GM12878 (cell line): Measurements from ENCODE around the gene CIRBP. TPM values are rescaled to one million over a fixed set of nuclear protein-coding genes. Genes with fewer than 3 reads are reported as not detected.
A peak's percentile ranks its signal among the peaks of the same experiment; 100 is the strongest.

Experiments
- ATAC-seq: fragments of 200-7000 bp; cut with Tn5 transposase; 3 replicates; pipeline ENCODE4 v1.9.1; 2020; ENCODE audit warnings: mild to moderate bottlenecking, moderate library complexity
- BruUV-seq: library from RNA; stranded (reverse); fragments of 400-500 nt; replicated peaks from 2 replicates; lab custom pipeline; 2021; lab: Mats Ljungman, UMichigan
- CTCF ChIA-PET: fragments of 300-600 bp; sonication (Branson Sonifier 250); formaldehyde crosslinking; extraction: SDS; loops from one replicate; lab custom pipeline; 2021; ENCODE audit warnings: inconsistent platforms; lab: Yijun Ruan, JAX
- POLR2A ChIA-PET: fragments of 350-600 bp; formaldehyde crosslinking; extraction: SDS; loops from one replicate; lab custom pipeline; 2021; ENCODE audit warnings: inconsistent platforms; lab: Charles Lee
- RAD21 ChIA-PET: fragments of 300-600 bp; sonication (Branson Sonifier 250); formaldehyde crosslinking; loops from one replicate; lab custom pipeline; 2023; ENCODE audit warnings: antibody characterized with exemption; ENCODE audit not compliant: unreplicated experiment; lab: Charles Lee
- SMC1A ChIA-PET: fragments of 300-600 bp; sonication (Branson Sonifier 250); formaldehyde crosslinking; loops from one replicate; lab custom pipeline; 2023; ENCODE audit not compliant: unreplicated experiment, uncharacterized antibody; lab: Charles Lee
- DNase-seq: peaks from one replicate; pipeline ENCODE4 v3.0.0-alpha.2; 2011; ENCODE audit warnings: low read depth, low spot score
- FAIRE-seq: peaks from 3 replicates; lab custom pipeline; 2011; peaks lifted over from hg19 to GRCh38; lab: Jason Lieb, UNC
- H2AFZ ChIP-seq: 2 replicates; pipeline ENCODE4 v1.6.0; 2011; ENCODE audit warnings: low read depth, low read length, control low read depth; ENCODE audit not compliant: control insufficient read depth
- H3K27ac ChIP-seq: 2 replicates; pipeline ENCODE4 v1.5.1; 2011; ENCODE audit warnings: control low read depth; ENCODE audit not compliant: control insufficient read depth, insufficient read depth
- H3K27me3 ChIP-seq, 2 experiments: replicated peaks in 1 of 2; 2 replicates each; pipeline versions ENCODE4 v1.6.0 to v1.6.1; 2011; ENCODE audit warnings: low read length in 1 of 2; ENCODE audit not compliant: control insufficient read depth in 2 of 2, insufficient read depth in 2 of 2
- H3K36me3 ChIP-seq, 2 experiments: 2 replicates each; pipeline ENCODE4 v1.5.1; 2011; ENCODE audit warnings: low read length in 1 of 2; ENCODE audit not compliant: control insufficient read depth in 2 of 2, insufficient read depth in 2 of 2
- H3K4me1 ChIP-seq: 2 replicates; pipeline ENCODE4 v1.6.1; 2011; ENCODE audit warnings: mild to moderate bottlenecking, low read length, moderate library complexity, mixed read lengths; ENCODE audit not compliant: control insufficient read depth, insufficient read depth
- H3K4me2 ChIP-seq: 2 replicates; pipeline ENCODE4 v1.6.0; 2011; ENCODE audit warnings: control low read depth; ENCODE audit not compliant: control insufficient read depth, insufficient read depth
- H3K4me3 ChIP-seq: fragments of 200-600 bp; sonication (generic); 2 replicates; pipeline ENCODE4 v1.5.1; 2016
- H3K79me2 ChIP-seq: 2 replicates; pipeline ENCODE4 v1.6.0; 2011; ENCODE audit warnings: low read length; ENCODE audit not compliant: control insufficient read depth, insufficient read depth
- H3K9ac ChIP-seq: 2 replicates; pipeline ENCODE4 v1.8.0; 2011; ENCODE audit warnings: low read length, control low read depth, mixed read lengths; ENCODE audit not compliant: control insufficient read depth, insufficient read depth
- H3K9me3 ChIP-seq: replicated peaks from 3 replicates; pipeline ENCODE4 v1.5.1; 2011; ENCODE audit warnings: mild to moderate bottlenecking, low read length; ENCODE audit not compliant: control insufficient read depth, insufficient read depth
- H4K20me1 ChIP-seq: 2 replicates; pipeline ENCODE4 v1.6.0; 2011; ENCODE audit not compliant: control insufficient read depth, insufficient read depth
- BRCA1 ChIP-seq: IDR thresholded peaks from 2 replicates; pipeline ENCODE4 v1.6.1; 2011; ENCODE audit warnings: low read depth, low read length, improper control_type of control experiment
- CBFB ChIP-seq: IDR thresholded peaks from 2 replicates; pipeline ENCODE4 v1.6.1; 2016; ENCODE audit warnings: antibody characterized with exemption, low read depth
- CEBPB ChIP-seq, 2 experiments: fragments of 150-350 bp in 1 of 2; IDR thresholded peaks; 2 replicates each; pipeline ENCODE4 v1.6.1; 2012 to 2014; ENCODE audit warnings: low read depth in 2 of 2, low read length in 2 of 2, borderline replicate concordance in 1 of 2, inconsistent platforms in 1 of 2
- DPF2 ChIP-seq: fragments of 450-650 bp; IDR thresholded peaks from 2 replicates; pipeline ENCODE4 v1.6.1; 2017; ENCODE audit warnings: mild to moderate bottlenecking
- E4F1 ChIP-seq: fragments of 450-650 bp; IDR thresholded peaks from 2 replicates; pipeline ENCODE4 v1.6.1; 2018; ENCODE audit warnings: borderline replicate concordance, mild to moderate bottlenecking; ENCODE audit not compliant: partially characterized antibody
- FOXK2 ChIP-seq: fragments of 450-650 bp; IDR thresholded peaks from 2 replicates; pipeline ENCODE4 v1.6.1; 2017; ENCODE audit warnings: mild to moderate bottlenecking, moderate library complexity
- GATAD2B ChIP-seq: fragments of 450-650 bp; conservative IDR thresholded peaks from 2 replicates; pipeline ENCODE4 v1.6.1; 2017; ENCODE audit warnings: low read depth, mild to moderate bottlenecking, moderate library complexity
- HDGF ChIP-seq: fragments of 450-650 bp; IDR thresholded peaks from 2 replicates; pipeline ENCODE4 v1.6.1; 2016; ENCODE audit warnings: antibody characterized with exemption
- IRF4 ChIP-seq: IDR thresholded peaks from 2 replicates; pipeline ENCODE4 v1.6.1; 2011; ENCODE audit warnings: low read depth, low read length
- MXI1 ChIP-seq: fragments of 150-350 bp; IDR thresholded peaks from 2 replicates; pipeline ENCODE4 v1.6.1; 2011; ENCODE audit warnings: low read depth, mild to moderate bottlenecking, inconsistent platforms, low read length, improper control_type of control experiment
- MYC ChIP-seq: IDR thresholded peaks from 2 replicates; pipeline ENCODE4 v1.6.1; 2011; ENCODE audit warnings: mild to moderate bottlenecking, low read length, moderate library complexity, inconsistent platforms; ENCODE audit not compliant: insufficient read depth, insufficient replicate concordance, insufficient read length, severe bottlenecking
- NKRF ChIP-seq: fragments of 450-650 bp; conservative IDR thresholded peaks from 2 replicates; pipeline ENCODE4 v1.6.1; 2017; ENCODE audit warnings: mild to moderate bottlenecking, moderate library complexity
- RAD21 ChIP-seq: IDR thresholded peaks from 2 replicates; pipeline ENCODE4 v1.6.1; 2011; ENCODE audit warnings: mild to moderate bottlenecking, low read depth, low read length, moderate library complexity; ENCODE audit not compliant: insufficient read depth
- RBBP5 ChIP-seq: fragments of 200-600 bp; sonication (generic); conservative IDR thresholded peaks from 2 replicates; pipeline ENCODE4 v1.6.1; 2016
- RUNX3 ChIP-seq: IDR thresholded peaks from 2 replicates; pipeline ENCODE4 v1.6.1; 2012; ENCODE audit warnings: low read length, inconsistent platforms
- SMAD1 ChIP-seq: fragments of 450-650 bp; IDR thresholded peaks from 2 replicates; pipeline ENCODE4 v1.6.1; 2018; ENCODE audit warnings: mild to moderate bottlenecking, low read depth; ENCODE audit not compliant: partially characterized antibody
- STAT1 ChIP-seq: fragments of 450-650 bp; conservative IDR thresholded peaks from 2 replicates; pipeline ENCODE4 v1.6.1; 2014; ENCODE audit warnings: antibody characterized with exemption, mild to moderate bottlenecking
- WGBS: methylation state at CpG from one replicate; pipeline ENCODE4 v1.1.6; 2016; ENCODE audit warnings: low lambda C conversion rate; ENCODE audit not compliant: insufficient replicate concordance, insufficient coverage; ENCODE audit errors: missing lambda C conversion rate; 5-methylcytosine and 5-hydroxymethylcytosine counted together
- in situ Hi-C: fragments of 300-500 bp; cut with MboI; formaldehyde crosslinking; loops from 9 replicates; pipeline ENCODE4 v1.14.3; 2018; ENCODE audit warnings: mixed read lengths
- intact Hi-C: fragments of 100-400 bp; cut with micrococcal nuclease; formaldehyde crosslinking; loops from one replicate; pipeline ENCODE4 v1.14.2; 2022; ENCODE audit not compliant: unreplicated experiment
- polyA plus RNA-seq, 11 experiments: library from polyadenylated mRNA; depleted of rRNA in 4 of 11; unstranded in 6 of 11; stranded (reverse) in 5 of 11; fragments of >200 nt; fragmentation: Nextera tagmentation in 4 of 11; fragmentation: Illumina TruSeq in 1 of 11; extraction: Ambion mirVana in 4 of 11; extraction: Trizol in 1 of 11; gene quantifications; 1 replicate in 1 of 11; 2 replicates in 10 of 11; pipeline versions ENCODE4 v1.2.1 to v1.2.3, GENCODE V29; 2011 to 2016; ENCODE audit warnings: inconsistent platforms in 2 of 11, missing spikeins in 2 of 11, low read depth in 1 of 11
- total RNA-seq, 4 experiments: library from RNA; depleted of rRNA in 3 of 4; stranded (reverse); fragments of >200 nt in 3 of 4; fragmentation: Illumina TruSeq in 1 of 4; extraction: Trizol in 1 of 4; gene quantifications; 2 replicates each; pipeline versions ENCODE4 v1.2.1 to v1.2.3, GENCODE V29; 2013 to 2021

CIRBP gene
- total and polyA plus RNA-seq, 10 of the 15 experiments (the other 5 are each of a cell fraction or from before 2014, with no cell fraction given): 27.6 to 335 (median 229) TPM

- Histone ChIP-seq H3K79me2 (peaks cover 50% of the 10 kb centered on the region), H3K27me3 (no peaks in the 10 kb centered on the region), H3K4me1 (peaks cover 44% of the 10 kb centered on the region), H2AFZ (no peak overlapping the region; the same call in 1 of the 2 replicates), H3K9me3 (no peaks in the 10 kb centered on the region), H3K4me2 (peak overlapping the region; percentile 99), H3K4me3 (peak overlapping the region; percentile 98), H3K9ac (peak overlapping the region; percentile 98), H3K27ac (peak overlapping the region; percentile 98), H3K36me3 (peaks cover 30 to 32% of the 10 kb centered on the region in 2 experiments), H4K20me1 (no peaks in the 10 kb centered on the region; the same call in 1 of the 2 replicates)
- in situ Hi-C loops: loop anchor here (10.0 kb wide), 1 partner anchor 815 kb away; no protein-coding TSS in a partner anchor
- under 1% methylated on average over 48 of the region's 64 CpGs for WGBS
- ChIA-PET CTCF (interaction anchor here (0.6 to 7.2 kb wide), 5 partner anchors 10 to 250 kb away, joined by 3 to 363 read pairs (median 3); partner anchors contain the start of gene ATP5F1D), RAD21 (interaction anchor here (1.0 to 5.1 kb wide), 7 partner anchors 10 to 212 kb away, joined by 3 to 336 read pairs (median 7); partner anchors contain the start of gene ATP5F1D), SMC1A (interaction anchor here (1.0 to 7.3 kb wide), 2 partner anchors 13 to 26 kb away, joined by 3 to 172 read pairs; partner anchors contain the start of gene ATP5F1D), POLR2A (interaction anchor here (1.0 to 8.7 kb wide), 11 partner anchors 10 to 362 kb away, joined by 3 to 184 read pairs (median 5); partner anchors contain the start of genes ARHGAP45 and ATP5F1D)
- no peak for DNase-seq
- BruUV-seq: TSS peak; percentile 65
- no peak for FAIRE-seq
- intact Hi-C loops: loop anchor here (1.0 kb wide), 1 partner anchor 9 kb away; no protein-coding TSS in a partner anchor
- ATAC-seq: peak; percentile 11
- peak; percentile 79 for TF ChIP-seq NKRF
- TF ChIP-seq STAT1: 0 out of 2 replicates have a peak, but pooled peaks have one; percentile 72
- TF ChIP-seq RUNX3: no peak
- TF ChIP-seq BRCA1: no peak
- no peak for TF ChIP-seq FOXK2
- TF ChIP-seq CBFB: peak; percentile 33; the same call in 1 of the 2 replicates
- TF ChIP-seq RAD21: no peak
- TF ChIP-seq E4F1: no peak
- peak; percentile 93 for TF ChIP-seq MXI1
- no peak for TF ChIP-seq CEBPB (IDR thresholded peaks at IDR 0.05; ENCODE audit: borderline replicate concordance in 1 of 2, low read depth in 2 of 2, low read length in 2 of 2)
- no peak for TF ChIP-seq IRF4
- no peak for TF ChIP-seq SMAD1
- no peak for TF ChIP-seq HDGF
- TF ChIP-seq DPF2: peak; percentile 91
- TF ChIP-seq GATAD2B: peak; percentile 93
- TF ChIP-seq MYC: peak; percentile 41
- TF ChIP-seq RBBP5: no peak
Measured at GRCh38 chr19:1269478-1270212, 513 bp downstream of the CIRBP start.
